ENCODE data around the gene CUEDC2. TPM values are rescaled to one million over a fixed set of nuclear protein-coding genes. Genes with fewer than 3 reads are reported as not detected.

The CUEDC2 gene
- total and polyA plus RNA-seq, 10 of the 15 experiments (the other 5 are each of a cell fraction or from before 2014, with no cell fraction given): 20.4 to 121 (median 75.0) TPM

DNA sequence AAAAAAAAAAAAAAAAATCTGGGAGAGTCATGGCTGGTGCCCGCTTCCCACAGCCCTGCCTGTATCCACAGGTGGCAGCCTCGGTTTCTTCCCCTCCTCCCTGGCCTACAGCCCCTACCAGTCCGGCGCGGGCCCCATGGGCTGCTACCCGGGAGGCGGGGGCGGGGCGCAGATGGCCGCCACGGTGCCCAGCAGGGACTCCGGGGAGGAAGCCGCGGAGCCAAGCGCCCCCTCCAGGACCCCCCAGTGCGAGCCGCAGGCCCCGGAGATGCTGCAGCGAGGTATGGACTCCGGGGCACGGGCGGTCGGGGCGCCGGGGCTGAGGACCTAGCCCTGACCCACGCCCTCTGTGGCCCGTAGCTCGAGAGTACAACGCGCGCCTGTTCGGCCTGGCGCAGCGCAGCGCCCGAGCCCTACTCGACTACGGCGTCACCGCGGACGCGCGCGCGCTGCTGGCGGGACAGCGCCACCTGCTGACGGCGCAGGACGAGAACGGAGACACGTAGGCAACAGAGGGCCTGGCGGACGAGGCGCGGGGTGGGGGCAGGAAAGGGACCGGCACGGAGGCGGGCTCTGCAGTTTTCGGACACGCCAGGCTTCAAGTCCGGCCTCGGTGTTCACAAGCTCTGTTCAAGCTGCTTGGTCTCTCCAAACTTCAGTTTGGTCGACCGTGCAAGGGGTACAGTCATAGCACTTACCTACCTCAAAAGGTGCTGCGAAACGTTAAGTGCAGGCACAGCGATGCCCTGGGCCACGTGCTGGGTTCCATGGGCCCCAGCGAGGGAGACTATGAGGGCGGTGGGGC is 33.0 kb downstream of the CUEDC2 start (continued):
- TF ChIP-seq, protein P1, sequence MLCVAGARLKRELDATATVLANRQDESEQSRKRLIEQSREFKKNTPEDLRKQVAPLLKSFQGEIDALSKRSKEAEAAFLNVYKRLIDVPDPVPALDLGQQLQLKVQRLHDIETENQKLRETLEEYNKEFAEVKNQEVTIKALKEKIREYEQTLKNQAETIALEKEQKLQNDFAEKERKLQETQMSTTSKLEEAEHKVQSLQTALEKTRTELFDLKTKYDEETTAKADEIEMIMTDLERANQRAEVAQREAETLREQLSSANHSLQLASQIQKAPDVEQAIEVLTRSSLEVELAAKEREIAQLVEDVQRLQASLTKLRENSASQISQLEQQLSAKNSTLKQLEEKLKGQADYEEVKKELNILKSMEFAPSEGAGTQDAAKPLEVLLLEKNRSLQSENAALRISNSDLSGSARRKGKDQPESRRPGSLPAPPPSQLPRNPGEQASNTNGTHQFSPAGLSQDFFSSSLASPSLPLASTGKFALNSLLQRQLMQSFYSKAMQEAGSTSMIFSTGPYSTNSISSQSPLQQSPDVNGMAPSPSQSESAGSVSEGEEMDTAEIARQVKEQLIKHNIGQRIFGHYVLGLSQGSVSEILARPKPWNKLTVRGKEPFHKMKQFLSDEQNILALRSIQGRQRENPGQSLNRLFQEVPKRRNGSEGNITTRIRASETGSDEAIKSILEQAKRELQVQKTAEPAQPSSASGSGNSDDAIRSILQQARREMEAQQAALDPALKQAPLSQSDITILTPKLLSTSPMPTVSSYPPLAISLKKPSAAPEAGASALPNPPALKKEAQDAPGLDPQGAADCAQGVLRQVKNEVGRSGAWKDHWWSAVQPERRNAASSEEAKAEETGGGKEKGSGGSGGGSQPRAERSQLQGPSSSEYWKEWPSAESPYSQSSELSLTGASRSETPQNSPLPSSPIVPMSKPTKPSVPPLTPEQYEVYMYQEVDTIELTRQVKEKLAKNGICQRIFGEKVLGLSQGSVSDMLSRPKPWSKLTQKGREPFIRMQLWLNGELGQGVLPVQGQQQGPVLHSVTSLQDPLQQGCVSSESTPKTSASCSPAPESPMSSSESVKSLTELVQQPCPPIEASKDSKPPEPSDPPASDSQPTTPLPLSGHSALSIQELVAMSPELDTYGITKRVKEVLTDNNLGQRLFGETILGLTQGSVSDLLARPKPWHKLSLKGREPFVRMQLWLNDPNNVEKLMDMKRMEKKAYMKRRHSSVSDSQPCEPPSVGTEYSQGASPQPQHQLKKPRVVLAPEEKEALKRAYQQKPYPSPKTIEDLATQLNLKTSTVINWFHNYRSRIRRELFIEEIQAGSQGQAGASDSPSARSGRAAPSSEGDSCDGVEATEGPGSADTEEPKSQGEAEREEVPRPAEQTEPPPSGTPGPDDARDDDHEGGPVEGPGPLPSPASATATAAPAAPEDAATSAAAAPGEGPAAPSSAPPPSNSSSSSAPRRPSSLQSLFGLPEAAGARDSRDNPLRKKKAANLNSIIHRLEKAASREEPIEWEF (IDR thresholded peaks at IDR 0.05; ENCODE audit: insufficient replicate concordance, low read depth, low read length): no peak
- TF ChIP-seq STAT3 (IDR thresholded peaks at IDR 0.05; ENCODE audit: low read depth, low read length) (no peak), TCF3 (IDR thresholded peaks at IDR 0.05; ENCODE audit: borderline replicate concordance, insufficient read depth, low read depth, low read length) (no peak; the same call in 1 of the 2 replicates), IRF4 (IDR thresholded peaks at IDR 0.05; ENCODE audit: low read depth, low read length) (no peak), BHLHE40 (IDR thresholded peaks at IDR 0.05; ENCODE audit: borderline replicate concordance in 1 of 2, low read depth in 2 of 2, low read length in 1 of 2) (peak; percentile 42 to 71; a peak in 3 of 4 replicates), BRCA1 (IDR thresholded peaks at IDR 0.05; ENCODE audit: low read depth, low read length) (no peak), NRF1 (conservative IDR thresholded peaks at IDR 0.05; ENCODE audit: low read depth, low read length) (peak; percentile 25; the same call in 1 of the 2 replicates), MYC (IDR thresholded peaks at IDR 0.05; ENCODE audit: insufficient read depth, insufficient read length, insufficient replicate concordance, low read length, severe bottlenecking) (no peak), FOXM1 (IDR thresholded peaks at IDR 0.05; ENCODE audit: low read depth, low read length) (no peak), TARDBP (IDR thresholded peaks at IDR 0.05; ENCODE audit: borderline replicate concordance) (0 out of 2 replicates have a peak, but pooled peaks have one; percentile 41), CHD4 (IDR thresholded peaks at IDR 0.05) (no peak), WRNIP1 (IDR thresholded peaks at IDR 0.05; ENCODE audit: borderline replicate concordance, low read depth, low read length) (no peak), MEF2B (IDR thresholded peaks at IDR 0.05; ENCODE audit: partially characterized antibody, poor library complexity, severe bottlenecking) (no peak), TCF12 (IDR thresholded peaks at IDR 0.05; ENCODE audit: low read depth, low read length) (peak; percentile 44; the same call in 1 of the 2 replicates)
- TF ChIP-seq, protein P2, sequence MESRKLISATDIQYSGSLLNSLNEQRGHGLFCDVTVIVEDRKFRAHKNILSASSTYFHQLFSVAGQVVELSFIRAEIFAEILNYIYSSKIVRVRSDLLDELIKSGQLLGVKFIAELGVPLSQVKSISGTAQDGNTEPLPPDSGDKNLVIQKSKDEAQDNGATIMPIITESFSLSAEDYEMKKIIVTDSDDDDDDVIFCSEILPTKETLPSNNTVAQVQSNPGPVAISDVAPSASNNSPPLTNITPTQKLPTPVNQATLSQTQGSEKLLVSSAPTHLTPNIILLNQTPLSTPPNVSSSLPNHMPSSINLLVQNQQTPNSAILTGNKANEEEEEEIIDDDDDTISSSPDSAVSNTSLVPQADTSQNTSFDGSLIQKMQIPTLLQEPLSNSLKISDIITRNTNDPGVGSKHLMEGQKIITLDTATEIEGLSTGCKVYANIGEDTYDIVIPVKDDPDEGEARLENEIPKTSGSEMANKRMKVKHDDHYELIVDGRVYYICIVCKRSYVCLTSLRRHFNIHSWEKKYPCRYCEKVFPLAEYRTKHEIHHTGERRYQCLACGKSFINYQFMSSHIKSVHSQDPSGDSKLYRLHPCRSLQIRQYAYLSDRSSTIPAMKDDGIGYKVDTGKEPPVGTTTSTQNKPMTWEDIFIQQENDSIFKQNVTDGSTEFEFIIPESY (IDR thresholded peaks at IDR 0.05): no peak
- TF ChIP-seq, protein P3, sequence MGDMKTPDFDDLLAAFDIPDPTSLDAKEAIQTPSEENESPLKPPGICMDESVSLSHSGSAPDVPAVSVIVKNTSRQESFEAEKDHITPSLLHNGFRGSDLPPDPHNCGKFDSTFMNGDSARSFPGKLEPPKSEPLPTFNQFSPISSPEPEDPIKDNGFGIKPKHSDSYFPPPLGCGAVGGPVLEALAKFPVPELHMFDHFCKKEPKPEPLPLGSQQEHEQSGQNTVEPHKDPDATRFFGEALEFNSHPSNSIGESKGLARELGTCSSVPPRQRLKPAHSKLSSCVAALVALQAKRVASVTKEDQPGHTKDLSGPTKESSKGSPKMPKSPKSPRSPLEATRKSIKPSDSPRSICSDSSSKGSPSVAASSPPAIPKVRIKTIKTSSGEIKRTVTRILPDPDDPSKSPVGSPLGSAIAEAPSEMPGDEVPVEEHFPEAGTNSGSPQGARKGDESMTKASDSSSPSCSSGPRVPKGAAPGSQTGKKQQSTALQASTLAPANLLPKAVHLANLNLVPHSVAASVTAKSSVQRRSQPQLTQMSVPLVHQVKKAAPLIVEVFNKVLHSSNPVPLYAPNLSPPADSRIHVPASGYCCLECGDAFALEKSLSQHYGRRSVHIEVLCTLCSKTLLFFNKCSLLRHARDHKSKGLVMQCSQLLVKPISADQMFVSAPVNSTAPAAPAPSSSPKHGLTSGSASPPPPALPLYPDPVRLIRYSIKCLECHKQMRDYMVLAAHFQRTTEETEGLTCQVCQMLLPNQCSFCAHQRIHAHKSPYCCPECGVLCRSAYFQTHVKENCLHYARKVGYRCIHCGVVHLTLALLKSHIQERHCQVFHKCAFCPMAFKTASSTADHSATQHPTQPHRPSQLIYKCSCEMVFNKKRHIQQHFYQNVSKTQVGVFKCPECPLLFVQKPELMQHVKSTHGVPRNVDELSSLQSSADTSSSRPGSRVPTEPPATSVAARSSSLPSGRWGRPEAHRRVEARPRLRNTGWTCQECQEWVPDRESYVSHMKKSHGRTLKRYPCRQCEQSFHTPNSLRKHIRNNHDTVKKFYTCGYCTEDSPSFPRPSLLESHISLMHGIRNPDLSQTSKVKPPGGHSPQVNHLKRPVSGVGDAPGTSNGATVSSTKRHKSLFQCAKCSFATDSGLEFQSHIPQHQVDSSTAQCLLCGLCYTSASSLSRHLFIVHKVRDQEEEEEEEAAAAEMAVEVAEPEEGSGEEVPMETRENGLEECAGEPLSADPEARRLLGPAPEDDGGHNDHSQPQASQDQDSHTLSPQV (IDR thresholded peaks at IDR 0.05): 0 out of 2 replicates have a peak, but pooled peaks have one; percentile 42
